Left colon (tissue), 2 donors: ENCODE measurements around the gene DDX56. TPM values are rescaled to one million over a fixed set of nuclear protein-coding genes. Genes with fewer than 3 reads are reported as not detected.
"Not testable (repeated sequence)": the region's sequence is repeated elsewhere in the genome, so short reads cannot be mapped to it uniquely, and the experiment has no call there.

ENCODE experiments used
- ATAC-seq: fragments of 200-7000 bp; cut with Tn5 transposase; one replicate; pipeline ENCODE4 v1.9.1; 2020; ENCODE audit warnings: mild to moderate bottlenecking, moderate library complexity
- DNase-seq, 2 donors: peaks; one replicate each; pipeline ENCODE4 v3.0.0-alpha.2; 2020
- intact Hi-C, 2 donors: fragments of 100-400 bp; cut with DNase I in 1 of 2; cut with micrococcal nuclease in 1 of 2; formaldehyde crosslinking; loops; one replicate each; pipeline versions ENCODE4 v1.11.2 to v1.14.0; 2022; cut with DNase I, micrococcal nuclease
- total RNA-seq, 2 donors: library from RNA; stranded (reverse); fragmentation: NEBNext Ultra II Directional; extraction: Animal tissue kit (Norgen Biotek cat#: 25700); gene quantifications; one replicate each; pipeline ENCODE4 v1.2.1, GENCODE V29; 2021
- donor health status: DM: no; HTN: no; CAD: no.
- donor health status: DM: yes; HTN: yes; CAD: no.

Gene DDX56
- total RNA-seq, 2 donors from 2014 or later: 36.5 to 59.2 TPM

GRCh38 chr7:44567884-44568283 lies 5.8 kb downstream of the DDX56 start:
- intact Hi-C loops: loop anchor here in 1 of 2 donors (10.0 kb wide), 1 partner anchor 323 kb away; no protein-coding TSS in a partner anchor
- DNase-seq (peak in 1 of 2 donors; percentile 17), ATAC-seq (no peak)

GRCh38 chr7:44566680-44567079 lies 7.0 kb downstream of the DDX56 start:
- ATAC-seq (no peak), DNase-seq (peak in 1 of 2 donors; percentile 12)
- intact Hi-C loops: loop anchor here in 1 of 2 donors (10.0 kb wide), 1 partner anchor 322 kb away; no protein-coding TSS in a partner anchor

GRCh38 chr7:44565795-44566559 lies 7.7 kb downstream of the DDX56 start:
- ATAC-seq: peak; percentile 14
- DNase-seq: peak in 1 of 2 donors; percentile 19
- intact Hi-C loops: loop anchor here in 1 of 2 donors (10.0 kb wide), 1 partner anchor 321 kb away; no protein-coding TSS in a partner anchor

GRCh38 chr7:44565097-44565794 lies 8.5 kb downstream of the DDX56 start:
- DNase-seq: peak; percentile 36 to 76
- intact Hi-C loops: loop anchor here in 1 of 2 donors (10.0 kb wide), 1 partner anchor 320 kb away; no protein-coding TSS in a partner anchor
- ATAC-seq: peak; percentile 83

- DNase-seq: no peak
- intact Hi-C loops: loop anchor here in 1 of 2 donors (10.0 kb wide), 1 partner anchor 320 kb away; no protein-coding TSS in a partner anchor
- ATAC-seq: no peak
These were observed 9.1 kb downstream of the DDX56 start for GRCh38 chr7:44564606-44565005.

GRCh38 chr7:44563171-44563679 lies 10.5 kb downstream of the DDX56 start:
- intact Hi-C loops: loop anchor here in 1 of 2 donors (10.0 kb wide), 1 partner anchor 318 kb away; no protein-coding TSS in a partner anchor
- peak in 1 of 2 donors; percentile 14 for DNase-seq
- ATAC-seq: no peak

GRCh38 chr7:44562622-44562962 lies 11.1 kb downstream of the DDX56 start:
- not testable (repeated sequence) for ATAC-seq, DNase-seq
- intact Hi-C loops: loop anchor here in 1 of 2 donors (10.0 kb wide), 1 partner anchor 318 kb away; no protein-coding TSS in a partner anchor

- DNase-seq (peak; percentile 45 to 54), ATAC-seq (peak; percentile 69)
- intact Hi-C loops: loop anchor here in 1 of 2 donors (10.0 kb wide), 1 partner anchor 317 kb away; no protein-coding TSS in a partner anchor
These were observed 11.6 kb downstream of the DDX56 start for GRCh38 chr7:44561962-44562621.

GRCh38 chr7:44561481-44561880 lies 12.2 kb downstream of the DDX56 start:
- ATAC-seq (no peak), DNase-seq (peak in 1 of 2 donors; percentile 15)
- intact Hi-C loops: loop anchor here in 1 of 2 donors (10.0 kb wide), 1 partner anchor 317 kb away; no protein-coding TSS in a partner anchor

GRCh38 chr7:44559485-44559884 lies 14.2 kb downstream of the DDX56 start:
- intact Hi-C loops: no loop called here
- ATAC-seq: no peak

GRCh38 chr7:44557485-44557884 lies 16.2 kb downstream of the DDX56 start:
- intact Hi-C loops: no loop called here
- no peak for ATAC-seq
- DNase-seq: no peak

More at GRCh38 chr7:44559485-44559884, 14.2 kb downstream of the DDX56 start:
- peak in 1 of 2 donors; percentile 8 for DNase-seq

- ATAC-seq (no peak), DNase-seq (no peak)
These were observed 18.4 kb downstream of the DDX56 start for GRCh38 chr7:44555350-44555749.

GRCh38 chr7:44552473-44553005 lies 21.2 kb downstream of the DDX56 start:
- ATAC-seq, intact Hi-C loops, DNase-seq: not testable (repeated sequence)

More at GRCh38 chr7:44555350-44555749, 18.4 kb downstream of the DDX56 start:
- intact Hi-C loops: no loop called here

- no peak for ATAC-seq
- no peak for DNase-seq
- intact Hi-C loops: no loop called here
These were observed 24.3 kb downstream of the DDX56 start for GRCh38 chr7:44549457-44549856.

- intact Hi-C loops: no loop called here
- DNase-seq (no peak), ATAC-seq (no peak)
These were observed 24.8 kb downstream of the DDX56 start for GRCh38 chr7:44548893-44549292.

GRCh38 chr7:44547536-44548231 lies 26.0 kb downstream of the DDX56 start:
- DNase-seq (no peak), ATAC-seq (peak; percentile 82)
- intact Hi-C loops: no loop called here

- ATAC-seq (no peak), DNase-seq (no peak)
- intact Hi-C loops: no loop called here
These were observed 31.7 kb downstream of the DDX56 start for GRCh38 chr7:44541876-44542610.
